Endothelial cell of hepatic sinusoid (primary cell): ENCODE measurements around the gene PNPLA6.
"Not testable (repeated sequence)": the region's sequence is repeated elsewhere in the genome, so short reads cannot be mapped to it uniquely, and the experiment has no call there.

ENCODE experiments used
- in situ Hi-C: cut with HindIII; loops from 2 replicates; pipeline ENCODE4 v1.10.0; 2017; ENCODE audit warnings: low sequenced_read_pairs

The PNPLA6 gene

GRCh38 chr19:7550987-7551761 is 15.7 kb downstream of the PNPLA6 start:
- in situ Hi-C loops = no loop called here

GRCh38 chr19:7552781-7553180 is 17.3 kb downstream of the PNPLA6 start:
- in situ Hi-C loops = no loop called here

GRCh38 chr19:7554565-7554964 is 19.0 kb downstream of the PNPLA6 start:
- in situ Hi-C loops = no loop called here

GRCh38 chr19:7554990-7555864 is 19.7 kb downstream of the PNPLA6 start:
- in situ Hi-C loops = loop anchor here (5.0 kb wide), 2 partner anchors 52 to 77 kb away; partner anchors contain the start of gene PCP2

- in situ Hi-C loops = loop anchor here (5.0 kb wide), 2 partner anchors 50 to 75 kb away; partner anchors contain the start of gene PCP2
Observed at GRCh38 chr19:7556696-7557315, 21.3 kb downstream of the PNPLA6 start.

- in situ Hi-C loops = loop anchor here (5.0 kb wide), 2 partner anchors 49 to 74 kb away; partner anchors contain the start of gene PCP2
Observed at GRCh38 chr19:7558667-7559066, 23.1 kb downstream of the PNPLA6 start.

GRCh38 chr19:7559102-7559501 is 23.6 kb downstream of the PNPLA6 start:
- in situ Hi-C loops = loop anchor here (5.0 kb wide), 2 partner anchors 48 to 73 kb away; partner anchors contain the start of gene PCP2

GRCh38 chr19:7560255-7560654 is 24.7 kb downstream of the PNPLA6 start:
- in situ Hi-C loops = no loop called here

- in situ Hi-C loops = no loop called here
Observed at GRCh38 chr19:7561325-7561724, 25.8 kb downstream of the PNPLA6 start.

- in situ Hi-C loops = no loop called here
Observed at GRCh38 chr19:7562646-7563393, 27.3 kb downstream of the PNPLA6 start.

- in situ Hi-C loops = no loop called here
Observed at GRCh38 chr19:7564866-7565265, 29.3 kb downstream of the PNPLA6 start.

GRCh38 chr19:7565332-7565731 is 29.8 kb downstream of the PNPLA6 start:
- in situ Hi-C loops = no loop called here

GRCh38 chr19:7570761-7571160 is 35.2 kb downstream of the PNPLA6 start:
- in situ Hi-C loops = no loop called here

- in situ Hi-C loops = no loop called here
Observed at GRCh38 chr19:7575434-7576040, 40.0 kb downstream of the PNPLA6 start.

- in situ Hi-C loops = not testable (repeated sequence)
Observed at GRCh38 chr19:7577422-7577821, 41.9 kb downstream of the PNPLA6 start.

GRCh38 chr19:7578127-7578526 is 42.6 kb downstream of the PNPLA6 start:
- in situ Hi-C loops = no loop called here

- in situ Hi-C loops = no loop called here
Observed at GRCh38 chr19:7579182-7579581, 43.7 kb downstream of the PNPLA6 start.

GRCh38 chr19:7582446-7582845 is 46.9 kb downstream of the PNPLA6 start:
- in situ Hi-C loops = loop anchor here (10.0 kb wide), 1 partner anchor 232 kb away; no protein-coding TSS in a partner anchor

GRCh38 chr19:7589822-7590221 is 54.3 kb downstream of the PNPLA6 start:
- in situ Hi-C loops = loop anchor here (10.0 kb wide), 1 partner anchor 225 kb away; no protein-coding TSS in a partner anchor

- in situ Hi-C loops = no loop called here
Observed at GRCh38 chr19:7590256-7590655, 54.7 kb downstream of the PNPLA6 start.
